ENCODE measurements around the gene CAMP. TPM values are rescaled to one million over a fixed set of nuclear protein-coding genes. Genes with fewer than 3 reads are reported as not detected.
"Not testable (repeated sequence)": the region's sequence is repeated elsewhere in the genome, so short reads cannot be mapped to it uniquely, and the experiment has no call there.

The CAMP gene
- polyA plus RNA-seq, 1 donor from 2014 or later: not detected

GRCh38 chr3:48270306-48270705 lies 47.0 kb downstream of the CAMP start:
- Histone ChIP-seq H3K9me3 (ENCODE audit: low read length) (no peaks in the 10 kb centered on the region), H3F3A (ENCODE audit: insufficient read depth, low read length, poor library complexity, severe bottlenecking) (no peaks in the 10 kb centered on the region), H3K79me2 (replicated peaks; ENCODE audit: insufficient read depth, low read length) (no peaks in the 10 kb centered on the region), H3K9ac (ENCODE audit: low read length) (no peak overlapping the region), H3K4me3 (ENCODE audit: low read length) (no peak overlapping the region), H4K20me1 (ENCODE audit: insufficient read depth) (no peaks in the 10 kb centered on the region), H3K27ac (ENCODE audit: low read length) (no peak overlapping the region), H3K27me3 (ENCODE audit: insufficient read depth, low read depth, low read length) (no peaks in the 10 kb centered on the region), H3K9me2 (ENCODE audit: insufficient read depth, low read length) (no peaks in the 10 kb centered on the region), H3K36me3 (ENCODE audit: insufficient read depth, low read length) (no peaks in the 10 kb centered on the region), H3K4me2 (ENCODE audit: low read length) (no peak overlapping the region), H2AFZ (ENCODE audit: low read depth, low read length) (no peak overlapping the region)
- TF ChIP-seq TAF1 (IDR thresholded peaks at IDR 0.05; ENCODE audit: low read depth) (no peak), EZH2 (IDR thresholded peaks at IDR 0.05; ENCODE audit: borderline replicate concordance, insufficient read depth, low read length, poor library complexity, severe bottlenecking) (no peak), SMC3 (conservative IDR thresholded peaks at IDR 0.05; ENCODE audit: poor library complexity) (no peak), MXI1 (conservative IDR thresholded peaks at IDR 0.05; ENCODE audit: poor library complexity, severe bottlenecking) (no peak)
- TF ChIP-seq, protein P1, sequence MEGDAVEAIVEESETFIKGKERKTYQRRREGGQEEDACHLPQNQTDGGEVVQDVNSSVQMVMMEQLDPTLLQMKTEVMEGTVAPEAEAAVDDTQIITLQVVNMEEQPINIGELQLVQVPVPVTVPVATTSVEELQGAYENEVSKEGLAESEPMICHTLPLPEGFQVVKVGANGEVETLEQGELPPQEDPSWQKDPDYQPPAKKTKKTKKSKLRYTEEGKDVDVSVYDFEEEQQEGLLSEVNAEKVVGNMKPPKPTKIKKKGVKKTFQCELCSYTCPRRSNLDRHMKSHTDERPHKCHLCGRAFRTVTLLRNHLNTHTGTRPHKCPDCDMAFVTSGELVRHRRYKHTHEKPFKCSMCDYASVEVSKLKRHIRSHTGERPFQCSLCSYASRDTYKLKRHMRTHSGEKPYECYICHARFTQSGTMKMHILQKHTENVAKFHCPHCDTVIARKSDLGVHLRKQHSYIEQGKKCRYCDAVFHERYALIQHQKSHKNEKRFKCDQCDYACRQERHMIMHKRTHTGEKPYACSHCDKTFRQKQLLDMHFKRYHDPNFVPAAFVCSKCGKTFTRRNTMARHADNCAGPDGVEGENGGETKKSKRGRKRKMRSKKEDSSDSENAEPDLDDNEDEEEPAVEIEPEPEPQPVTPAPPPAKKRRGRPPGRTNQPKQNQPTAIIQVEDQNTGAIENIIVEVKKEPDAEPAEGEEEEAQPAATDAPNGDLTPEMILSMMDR (IDR thresholded peaks at IDR 0.05; ENCODE audit: poor library complexity, severe bottlenecking): no peak
- TF ChIP-seq, protein P2, sequence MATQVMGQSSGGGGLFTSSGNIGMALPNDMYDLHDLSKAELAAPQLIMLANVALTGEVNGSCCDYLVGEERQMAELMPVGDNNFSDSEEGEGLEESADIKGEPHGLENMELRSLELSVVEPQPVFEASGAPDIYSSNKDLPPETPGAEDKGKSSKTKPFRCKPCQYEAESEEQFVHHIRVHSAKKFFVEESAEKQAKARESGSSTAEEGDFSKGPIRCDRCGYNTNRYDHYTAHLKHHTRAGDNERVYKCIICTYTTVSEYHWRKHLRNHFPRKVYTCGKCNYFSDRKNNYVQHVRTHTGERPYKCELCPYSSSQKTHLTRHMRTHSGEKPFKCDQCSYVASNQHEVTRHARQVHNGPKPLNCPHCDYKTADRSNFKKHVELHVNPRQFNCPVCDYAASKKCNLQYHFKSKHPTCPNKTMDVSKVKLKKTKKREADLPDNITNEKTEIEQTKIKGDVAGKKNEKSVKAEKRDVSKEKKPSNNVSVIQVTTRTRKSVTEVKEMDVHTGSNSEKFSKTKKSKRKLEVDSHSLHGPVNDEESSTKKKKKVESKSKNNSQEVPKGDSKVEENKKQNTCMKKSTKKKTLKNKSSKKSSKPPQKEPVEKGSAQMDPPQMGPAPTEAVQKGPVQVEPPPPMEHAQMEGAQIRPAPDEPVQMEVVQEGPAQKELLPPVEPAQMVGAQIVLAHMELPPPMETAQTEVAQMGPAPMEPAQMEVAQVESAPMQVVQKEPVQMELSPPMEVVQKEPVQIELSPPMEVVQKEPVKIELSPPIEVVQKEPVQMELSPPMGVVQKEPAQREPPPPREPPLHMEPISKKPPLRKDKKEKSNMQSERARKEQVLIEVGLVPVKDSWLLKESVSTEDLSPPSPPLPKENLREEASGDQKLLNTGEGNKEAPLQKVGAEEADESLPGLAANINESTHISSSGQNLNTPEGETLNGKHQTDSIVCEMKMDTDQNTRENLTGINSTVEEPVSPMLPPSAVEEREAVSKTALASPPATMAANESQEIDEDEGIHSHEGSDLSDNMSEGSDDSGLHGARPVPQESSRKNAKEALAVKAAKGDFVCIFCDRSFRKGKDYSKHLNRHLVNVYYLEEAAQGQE (IDR thresholded peaks at IDR 0.05; ENCODE audit: borderline replicate concordance): no peak

DNA sequence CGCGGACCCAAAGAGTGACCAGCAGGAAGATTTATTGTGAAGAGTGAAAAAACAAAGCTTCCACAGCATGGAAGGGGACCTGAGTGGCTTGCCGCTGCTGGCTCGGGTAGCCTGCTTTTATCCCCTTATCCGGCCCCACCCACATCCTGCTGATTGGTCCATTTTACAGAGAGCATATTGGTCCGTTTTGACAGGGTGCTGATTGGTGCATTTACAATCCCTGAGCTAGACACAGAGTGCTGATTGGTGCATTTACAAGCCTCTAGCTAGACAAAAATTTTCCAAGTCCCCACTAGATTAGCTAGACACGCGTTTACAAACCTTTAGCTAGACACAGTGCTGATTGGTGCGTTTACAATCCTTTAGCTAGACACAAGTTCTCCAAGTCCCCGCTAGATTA lies 47.9 kb downstream of the CAMP start:
- H3F3A ChIP-seq (ENCODE audit: insufficient read depth, low read length, poor library complexity, severe bottlenecking); H3K9me3 ChIP-seq (ENCODE audit: low read length); H3K36me3 ChIP-seq (ENCODE audit: insufficient read depth, low read length): not testable (repeated sequence)

DNA sequence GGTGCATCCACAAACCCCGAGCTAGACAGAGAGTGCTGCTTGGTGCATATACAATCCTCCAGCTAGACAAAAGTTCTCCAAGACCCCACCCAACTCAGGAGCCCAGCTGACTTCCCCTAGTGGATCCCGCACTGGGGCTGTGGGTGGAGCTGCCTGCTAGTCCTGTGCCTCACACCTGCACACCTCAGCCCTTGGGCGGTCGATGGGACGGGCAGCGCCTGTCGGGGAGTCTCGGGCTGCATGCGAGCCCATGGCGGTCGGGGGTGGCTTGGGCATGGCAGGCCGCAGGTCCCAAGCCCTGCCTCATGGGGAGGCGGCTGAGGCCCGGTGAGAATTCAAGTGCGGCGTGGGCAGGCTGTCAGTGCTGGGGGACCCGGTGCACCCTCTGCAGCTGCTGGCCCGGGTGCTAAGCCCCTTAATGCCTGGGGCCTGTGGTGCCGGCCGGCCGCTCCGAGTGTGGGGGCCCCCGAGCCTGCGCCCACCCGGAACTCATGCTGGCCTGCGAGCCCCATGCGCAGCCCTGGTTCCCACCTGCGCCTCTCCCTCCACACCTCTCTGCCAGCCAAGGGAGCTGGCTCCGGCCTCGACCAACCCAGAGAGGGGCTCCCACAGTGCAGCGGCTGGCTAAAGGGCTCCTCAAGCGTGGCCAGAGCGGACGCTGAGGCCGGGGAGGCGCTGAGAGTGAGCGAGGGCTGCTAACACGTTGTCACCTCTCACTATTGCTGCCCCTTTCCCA lies 48.6 kb downstream of the CAMP start:
- Histone ChIP-seq H3K27ac (ENCODE audit: low read length) (no peak overlapping the region), H3F3A (ENCODE audit: insufficient read depth, low read length, poor library complexity, severe bottlenecking) (no peaks in the 10 kb centered on the region), H4K20me1 (ENCODE audit: insufficient read depth) (no peaks in the 10 kb centered on the region), H2AFZ (ENCODE audit: low read depth, low read length) (no peak overlapping the region), H3K9me2 (ENCODE audit: insufficient read depth, low read length) (no peaks in the 10 kb centered on the region), H3K27me3 (ENCODE audit: insufficient read depth, low read depth, low read length) (no peaks in the 10 kb centered on the region), H3K79me2 (replicated peaks; ENCODE audit: insufficient read depth, low read length) (no peaks in the 10 kb centered on the region), H3K4me2 (ENCODE audit: low read length) (no peak overlapping the region), H3K9me3 (ENCODE audit: low read length) (no peaks in the 10 kb centered on the region), H3K9ac (ENCODE audit: low read length) (no peak overlapping the region), H3K36me3 (ENCODE audit: insufficient read depth, low read length) (no peaks in the 10 kb centered on the region), H3K4me3 (ENCODE audit: low read length) (no peak overlapping the region)
- TF ChIP-seq EZH2 (IDR thresholded peaks at IDR 0.05; ENCODE audit: borderline replicate concordance, insufficient read depth, low read length, poor library complexity, severe bottlenecking): no peak
- no peak for TF ChIP-seq EP300 (conservative IDR thresholded peaks at IDR 0.05; ENCODE audit: poor library complexity, severe bottlenecking)
- TF ChIP-seq, protein P2 (IDR thresholded peaks at IDR 0.05; ENCODE audit: borderline replicate concordance): no peak
- no peak for TF ChIP-seq RAD21 (conservative IDR thresholded peaks at IDR 0.05)
- TF ChIP-seq MXI1 (conservative IDR thresholded peaks at IDR 0.05; ENCODE audit: poor library complexity, severe bottlenecking): no peak
- TF ChIP-seq SMC3 (conservative IDR thresholded peaks at IDR 0.05; ENCODE audit: poor library complexity): no peak

More for the DNA sequence above, 47.9 kb downstream of the CAMP start:
- not testable (repeated sequence) for H3K27me3 ChIP-seq (ENCODE audit: insufficient read depth, low read depth, low read length); H3K9ac ChIP-seq (ENCODE audit: low read length); H3K27ac ChIP-seq (ENCODE audit: low read length); H3K4me3 ChIP-seq (ENCODE audit: low read length); H3K9me2 ChIP-seq (ENCODE audit: insufficient read depth, low read length); H2AFZ ChIP-seq (ENCODE audit: low read depth, low read length); H3K79me2 ChIP-seq (replicated peaks; ENCODE audit: insufficient read depth, low read length); H3K4me2 ChIP-seq (ENCODE audit: low read length); H4K20me1 ChIP-seq (ENCODE audit: insufficient read depth)
